Activated naive CD8-positive, alpha-beta T cell treated with anti-CD3 and anti-CD28 coated beads, Interleukin-2, amount 10 ng/mL, durations not matched to agents 7 days and 5 days (primary cell): ENCODE measurements around the gene SAT2. TPM values are rescaled to one million over a fixed set of nuclear protein-coding genes. Genes with fewer than 3 reads are reported as not detected.
"Not testable (repeated sequence)": the region's sequence is repeated elsewhere in the genome, so short reads cannot be mapped to it uniquely, and the experiment has no call there.

Source experiments
- ATAC-seq: fragments of 150-1000 bp; cut with Tn5 transposase; one replicate; pipeline ENCODE4 v1.10.0; 2021; ENCODE audit warnings: low read depth, moderate library complexity
- POLR2A ChIA-PET: fragments of 350-600 bp; sonication (Branson Sonifier 250); formaldehyde crosslinking; loops from one replicate; lab custom pipeline; 2021; ENCODE audit warnings: antibody characterized with exemption; lab: Charles Lee
- DNase-seq: peaks from one replicate; pipeline ENCODE4 v3.0.0; 2021
- H3K27ac Mint-ChIP-seq: one replicate; pipeline ENCODE4 v1.8.0; 2022; ENCODE audit warnings: mild to moderate bottlenecking, mixed read lengths
- H3K27me3 Mint-ChIP-seq: one replicate; pipeline ENCODE4 v1.8.0; 2022; ENCODE audit warnings: mild to moderate bottlenecking, moderate library complexity, mixed read lengths
- H3K36me3 Mint-ChIP-seq: one replicate; pipeline ENCODE4 v1.8.0; 2021; ENCODE audit warnings: mild to moderate bottlenecking, mixed read lengths
- H3K4me1 Mint-ChIP-seq: one replicate; pipeline ENCODE4 v1.8.0; 2021; ENCODE audit warnings: mixed read lengths
- H3K4me3 Mint-ChIP-seq: one replicate; pipeline ENCODE4 v1.8.0; 2022; ENCODE audit warnings: mild to moderate bottlenecking, moderate library complexity, mixed read lengths
- H3K9me3 Mint-ChIP-seq: one replicate; pipeline ENCODE4 v1.8.0; 2021; ENCODE audit warnings: mixed read lengths
- total RNA-seq, 2 experiments: library from RNA; stranded (reverse); gene quantifications; one replicate each; pipeline ENCODE4 v1.2.3, GENCODE V29; 2021

The SAT2 gene
- total RNA-seq, 2 experiments from 2014 or later: 40.0 to 41.2 TPM

- POLR2A ChIA-PET: no interaction called here
- Mint-ChIP-seq H3K27me3 (no peaks in the 10 kb centered on the region), H3K4me1 (peaks cover 28% of the 10 kb centered on the region), H3K9me3 (no peaks in the 10 kb centered on the region), H3K4me3 (no peak overlapping the region), H3K27ac (no peak overlapping the region), H3K36me3 (peaks cover 4% of the 10 kb centered on the region)
- no peak for DNase-seq
- no peak for ATAC-seq
Observed at GRCh38 chr17:7610641-7611040, 17.0 kb downstream of the SAT2 start.

DNA sequence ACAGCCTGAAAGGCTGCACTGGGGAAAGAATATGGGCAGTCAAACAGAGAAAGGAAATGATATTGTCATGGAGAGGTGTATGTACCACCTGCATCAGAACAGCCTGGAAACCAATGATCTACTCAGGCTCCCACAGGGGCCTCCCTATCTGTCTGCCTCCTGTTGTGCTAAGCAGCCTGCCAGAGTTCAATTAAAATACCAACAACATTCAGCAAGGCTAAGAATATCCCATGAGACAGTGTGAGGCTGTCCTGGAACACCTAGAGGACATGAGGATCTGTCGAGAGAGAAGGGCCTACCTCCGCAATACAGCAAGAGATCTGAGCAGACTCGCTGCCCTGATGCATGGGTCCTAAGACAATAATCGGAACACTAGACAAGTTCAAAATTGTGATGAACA, 21.3 kb downstream of the SAT2 start:
- Mint-ChIP-seq H3K36me3 (peaks cover 16% of the 10 kb centered on the region), H3K9me3 (no peaks in the 10 kb centered on the region), H3K4me3 (no peak overlapping the region), H3K27ac (no peak overlapping the region), H3K4me1 (peaks cover 8% of the 10 kb centered on the region), H3K27me3 (no peaks in the 10 kb centered on the region)
- ATAC-seq: no peak
- POLR2A ChIA-PET: no interaction called here
- DNase-seq: no peak

GRCh38 chr17:7597561-7597960, 30.1 kb downstream of the SAT2 start:
- H3K4me3 Mint-ChIP-seq, H3K27ac Mint-ChIP-seq, ATAC-seq, H3K27me3 Mint-ChIP-seq, H3K4me1 Mint-ChIP-seq, DNase-seq, H3K9me3 Mint-ChIP-seq, POLR2A ChIA-PET: not testable (repeated sequence)
- H3K36me3 Mint-ChIP-seq: peaks cover 29% of the 10 kb centered on the region

GRCh38 chr17:7593296-7593695, 34.3 kb downstream of the SAT2 start:
- ATAC-seq: no peak
- POLR2A ChIA-PET: no interaction called here
- no peak for DNase-seq
- no peaks in the 10 kb centered on the region for H3K4me1 Mint-ChIP-seq
- no peak overlapping the region for H3K4me3 Mint-ChIP-seq
- H3K9me3 Mint-ChIP-seq: no peaks in the 10 kb centered on the region
- H3K36me3 Mint-ChIP-seq: peaks cover 21% of the 10 kb centered on the region
- H3K27me3 Mint-ChIP-seq: no peaks in the 10 kb centered on the region
- no peak overlapping the region for H3K27ac Mint-ChIP-seq

- Mint-ChIP-seq H3K27me3 (no peaks in the 10 kb centered on the region), H3K9me3 (no peaks in the 10 kb centered on the region), H3K4me1 (no peaks in the 10 kb centered on the region), H3K36me3 (peaks cover 21% of the 10 kb centered on the region), H3K4me3 (no peak overlapping the region), H3K27ac (no peak overlapping the region)
- ATAC-seq (no peak), DNase-seq (no peak)
- POLR2A ChIA-PET: no interaction called here
Observed at GRCh38 chr17:7592422-7593021, 35.1 kb downstream of the SAT2 start.

DNA sequence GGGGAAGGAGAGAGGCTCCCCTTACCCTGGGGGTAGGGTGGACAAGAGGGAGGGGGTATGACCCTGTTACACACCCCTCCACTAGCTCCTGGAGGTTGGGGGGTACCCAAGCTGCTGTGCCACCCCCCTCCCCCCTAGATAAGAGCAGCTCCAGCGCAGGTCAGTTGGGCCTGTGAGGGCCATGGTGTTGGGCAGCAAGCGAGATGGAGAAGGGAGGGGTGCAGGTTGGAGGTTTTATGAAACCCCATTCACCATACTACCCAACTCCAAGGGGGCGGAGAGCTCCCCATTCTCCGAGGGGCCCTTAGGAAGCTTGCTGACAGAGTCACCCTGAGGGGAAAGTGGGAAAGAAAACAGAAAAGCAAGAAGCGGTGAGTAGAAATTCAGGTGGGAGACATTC, 36.0 kb downstream of the SAT2 start:
- peaks cover 21% of the 10 kb centered on the region for H3K36me3 Mint-ChIP-seq
- H3K4me1 Mint-ChIP-seq: peaks cover 3% of the 10 kb centered on the region
- H3K9me3 Mint-ChIP-seq: no peaks in the 10 kb centered on the region
- no peaks in the 10 kb centered on the region for H3K27me3 Mint-ChIP-seq
- DNase-seq (no peak), ATAC-seq (no peak)
- H3K27ac Mint-ChIP-seq: no peak overlapping the region
- POLR2A ChIA-PET: interaction anchor here (1.7 kb wide), 1 partner anchor 16 kb away, joined by 4 read pairs; no protein-coding TSS in a partner anchor
- no peak overlapping the region for H3K4me3 Mint-ChIP-seq

DNA sequence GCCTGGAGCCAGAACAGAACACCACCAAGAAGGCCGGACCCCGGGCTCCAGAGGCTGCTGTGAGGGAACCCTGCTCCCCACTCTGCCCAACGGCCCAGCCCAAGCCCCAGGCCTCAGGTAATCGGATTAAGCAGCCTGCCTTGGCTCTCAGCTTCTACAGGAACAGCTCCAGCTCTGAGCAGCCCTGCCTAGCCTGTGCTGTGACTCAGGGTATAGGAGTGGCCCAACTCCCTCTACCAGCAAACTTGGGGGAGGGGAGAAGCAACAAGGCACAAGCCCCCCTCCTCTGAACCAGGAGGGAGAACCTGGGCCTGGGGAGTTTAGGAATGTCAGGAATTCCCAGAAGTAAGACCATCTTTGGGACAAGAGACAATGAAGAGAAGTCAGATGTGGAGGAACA, 36.9 kb downstream of the SAT2 start:
- peaks cover 21% of the 10 kb centered on the region for H3K36me3 Mint-ChIP-seq
- POLR2A ChIA-PET: interaction anchor here (1.7 to 2.4 kb wide), 2 partner anchors 15 to 96 kb away, joined by 4 to 10 read pairs; partner anchors contain the start of gene TP53
- no peak for ATAC-seq

DNA sequence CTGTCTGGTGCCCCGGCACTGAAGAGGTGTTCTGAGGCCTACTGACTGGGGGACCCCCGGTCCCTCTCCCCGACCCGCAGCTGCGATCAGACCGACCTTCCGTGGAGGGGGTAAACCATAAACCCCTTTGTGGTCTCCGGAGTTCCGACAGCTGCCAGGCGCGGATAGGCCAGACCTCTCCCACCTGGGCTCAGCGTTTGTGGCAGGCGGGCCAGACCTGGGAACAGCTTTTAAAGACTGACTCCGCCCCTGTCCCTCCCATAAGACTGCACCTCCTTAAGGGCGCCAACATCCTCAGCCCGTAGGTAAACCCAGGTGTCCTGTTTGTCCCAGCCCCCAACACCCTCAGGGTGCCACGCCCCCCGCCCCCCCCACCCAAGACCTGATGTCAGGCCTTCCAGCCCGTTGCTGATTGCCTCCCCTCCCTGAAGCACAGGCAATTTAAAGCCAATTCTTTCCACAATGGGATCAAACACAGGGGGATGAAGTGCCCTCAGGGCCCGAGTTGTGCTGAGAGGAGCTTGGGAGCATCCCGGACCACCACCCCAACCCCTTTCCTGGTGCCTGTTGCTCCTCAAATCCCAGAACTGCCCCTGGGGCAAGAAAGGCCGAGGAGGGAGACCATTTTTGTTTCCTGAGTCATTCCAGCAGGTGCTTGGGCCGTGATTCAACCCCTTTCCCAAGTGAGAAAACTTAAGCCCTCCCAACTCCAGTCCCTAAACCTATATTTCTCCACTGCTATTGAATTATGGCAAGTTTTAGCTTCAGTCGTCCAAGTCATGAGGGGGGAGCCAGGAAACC, 37.5 kb downstream of the SAT2 start, which contains the start of gene SOX15:
TSS of gene SOX15 (minus strand) at position 204 of the 801 bp plus-strand sequence. CDS start 418 bp downstream, outside the sequence.
- peaks cover 16% of the 10 kb centered on the region for H3K36me3 Mint-ChIP-seq
- H3K9me3 Mint-ChIP-seq: no peaks in the 10 kb centered on the region

More for the DNA sequence above, 36.9 kb downstream of the SAT2 start:
- Mint-ChIP-seq H3K4me1 (peaks cover 3% of the 10 kb centered on the region), H3K9me3 (no peaks in the 10 kb centered on the region), H3K27me3 (no peaks in the 10 kb centered on the region), H3K27ac (peak overlapping the region; percentile 49), H3K4me3 (no peak overlapping the region)
- DNase-seq: no peak

GRCh38 chr17:7589204-7589868, 38.3 kb downstream of the SAT2 start:
- Mint-ChIP-seq H3K4me1 (peaks cover 9% of the 10 kb centered on the region), H3K36me3 (peaks cover 16% of the 10 kb centered on the region), H3K27me3 (no peaks in the 10 kb centered on the region), H3K4me3 (no peak overlapping the region), H3K27ac (no peak overlapping the region), H3K9me3 (no peaks in the 10 kb centered on the region)
- peak; percentile 81 for ATAC-seq
- peak; percentile 81 for DNase-seq
- POLR2A ChIA-PET: interaction anchor here (0.9 to 2.4 kb wide), 9 partner anchors 10 to 152 kb away, joined by 3 to 10 read pairs (median 4); partner anchors contain the start of genes CD68, FGF11 and TP53

More for the DNA sequence above, 37.5 kb downstream of the SAT2 start, which contains the start of gene SOX15:
- no peaks in the 10 kb centered on the region for H3K27me3 Mint-ChIP-seq
- peak within 1 kb of the TSS; percentile 49 for H3K27ac Mint-ChIP-seq
- POLR2A ChIA-PET: interaction anchor here (0.9 to 2.4 kb wide), 9 partner anchors 10 to 153 kb away, joined by 3 to 10 read pairs (median 4); partner anchors contain the start of genes CD68, FGF11 and TP53
- DNase-seq (no peak), ATAC-seq (no peak)
- H3K4me3 Mint-ChIP-seq: no peak within 1 kb of the TSS
- peaks cover 4% of the 10 kb centered on the region for H3K4me1 Mint-ChIP-seq

GRCh38 chr17:7588553-7589203, 38.9 kb downstream of the SAT2 start:
- DNase-seq (no peak), ATAC-seq (no peak)
- H3K4me3 Mint-ChIP-seq: no peak overlapping the region
- no peak overlapping the region for H3K27ac Mint-ChIP-seq
- H3K4me1 Mint-ChIP-seq: peaks cover 10% of the 10 kb centered on the region
- H3K36me3 Mint-ChIP-seq: peaks cover 11% of the 10 kb centered on the region
- H3K27me3 Mint-ChIP-seq: no peaks in the 10 kb centered on the region
- no peaks in the 10 kb centered on the region for H3K9me3 Mint-ChIP-seq
- POLR2A ChIA-PET: interaction anchor here (0.9 to 2.4 kb wide), 9 partner anchors 9 to 152 kb away, joined by 3 to 10 read pairs (median 4); partner anchors contain the start of genes CD68, FGF11 and TP53

GRCh38 chr17:7587420-7588151, 40.0 kb downstream of the SAT2 start:
- no peak overlapping the region for H3K4me3 Mint-ChIP-seq
- ATAC-seq (no peak), DNase-seq (no peak)
- H3K9me3 Mint-ChIP-seq: no peaks in the 10 kb centered on the region
- POLR2A ChIA-PET: interaction anchor here (0.8 to 5.7 kb wide), 5 partner anchors 14 to 100 kb away, joined by 3 to 89 read pairs (median 5); partner anchors contain the start of genes FXR2, TP53 and WRAP53
- peaks cover 14% of the 10 kb centered on the region for H3K4me1 Mint-ChIP-seq
- peaks cover 9% of the 10 kb centered on the region for H3K36me3 Mint-ChIP-seq
- H3K27me3 Mint-ChIP-seq: no peaks in the 10 kb centered on the region
- H3K27ac Mint-ChIP-seq: no peak overlapping the region
